ENCODE measurements around the gene DNAJC11.

Gene DNAJC11

GRCh38 chr1:6731905-6732304 is 30.3 kb upstream of the DNAJC11 start:
- Histone ChIP-seq H2BK12ac (ENCODE audit: low read length) (no peak overlapping the region), H3K23ac (ENCODE audit: low read depth, low read length, poor library complexity) (no peak overlapping the region), H3K4me1 (ENCODE audit: control insufficient read depth in 2 of 2, insufficient read depth in 1 of 2, low read depth in 1 of 2, low read length in 2 of 2) (peaks cover 0 to 5% of the 10 kb centered on the region in 2 donors), H3K9me3 (replicated peaks in 1 of 2; ENCODE audit: control insufficient read depth in 2 of 2, insufficient read depth in 1 of 2, low read depth in 1 of 2, low read length in 2 of 2) (no peaks in the 10 kb centered on the region), H3K4ac (ENCODE audit: low read length) (no peak overlapping the region), H2AFZ (ENCODE audit: low read length) (no peak overlapping the region), H3K14ac (ENCODE audit: low read length) (no peak overlapping the region), H3K4me3 (ENCODE audit: low read length in 2 of 2) (no peak overlapping the region), H3K79me1 (ENCODE audit: low read depth, low read length) (no peaks in the 10 kb centered on the region), H2BK120ac (ENCODE audit: low read depth, low read length) (no peak overlapping the region), H3K27me3 (ENCODE audit: control insufficient read depth in 3 of 3, insufficient read depth in 3 of 3, low read depth in 1 of 3, low read length in 3 of 3) (peaks cover 0 to 21% (median 0%) of the 10 kb centered on the region in 3 experiments), H3K9ac (ENCODE audit: low read depth, low read length, poor library complexity) (no peak overlapping the region), H2AK5ac (ENCODE audit: low read depth, low read length) (no peak overlapping the region), H2BK5ac (ENCODE audit: low read length) (no peak overlapping the region), H3K4me2 (ENCODE audit: insufficient read depth, low read length, poor library complexity, severe bottlenecking) (no peak overlapping the region), H2BK15ac (ENCODE audit: low read length) (no peak overlapping the region), H3K18ac (ENCODE audit: low read length) (no peak overlapping the region), H4K8ac (ENCODE audit: low read depth, low read length) (no peak overlapping the region), H3K27ac (replicated peaks; ENCODE audit: low read length) (no peak overlapping the region), H4K91ac (ENCODE audit: low read depth, low read length, poor library complexity) (no peak overlapping the region), H3K36me3 (replicated peaks in 1 of 2; ENCODE audit: control insufficient read depth in 2 of 2, insufficient read depth in 2 of 2, low read length in 2 of 2) (no peaks in the 10 kb centered on the region)
- DNase-seq (ENCODE audit: low spot score) = no peak
- no CpG with 5 or more reads among the region's 3 CpGs for WGBS, 2 donors (ENCODE audit: extremely low coverage in 2 of 2, insufficient read length in 2 of 2, insufficient replicate concordance in 1 of 2)

- H3K4ac ChIP-seq (ENCODE audit: low read length) = no peak overlapping the region
- H3K18ac ChIP-seq (ENCODE audit: low read length) = no peak overlapping the region
- no peak overlapping the region for H3K4me2 ChIP-seq (ENCODE audit: insufficient read depth, low read length, poor library complexity, severe bottlenecking)
- H3K9me3 ChIP-seq (replicated peaks in 1 of 2; ENCODE audit: control insufficient read depth in 2 of 2, insufficient read depth in 1 of 2, low read depth in 1 of 2, low read length in 2 of 2) = no peaks in the 10 kb centered on the region
- H3K14ac ChIP-seq (ENCODE audit: low read length) = no peak overlapping the region
- H2BK120ac ChIP-seq (ENCODE audit: low read depth, low read length) = no peak overlapping the region
- no peak for DNase-seq (ENCODE audit: low spot score)
- H3K79me1 ChIP-seq (ENCODE audit: low read depth, low read length) = no peaks in the 10 kb centered on the region
- no peak overlapping the region for H3K4me3 ChIP-seq (ENCODE audit: low read length in 2 of 2)
- no peak overlapping the region for H4K8ac ChIP-seq (ENCODE audit: low read depth, low read length)
- H3K27me3 ChIP-seq (ENCODE audit: control insufficient read depth in 3 of 3, insufficient read depth in 3 of 3, low read depth in 1 of 3, low read length in 3 of 3) = peaks cover 0 to 21% (median 0%) of the 10 kb centered on the region in 3 experiments
- no peak overlapping the region for H2BK12ac ChIP-seq (ENCODE audit: low read length)
- H2AFZ ChIP-seq (ENCODE audit: low read length) = no peak overlapping the region
- no peak overlapping the region for H2BK15ac ChIP-seq (ENCODE audit: low read length)
- peaks cover 0 to 5% of the 10 kb centered on the region in 2 donors for H3K4me1 ChIP-seq (ENCODE audit: control insufficient read depth in 2 of 2, insufficient read depth in 1 of 2, low read depth in 1 of 2, low read length in 2 of 2)
- no peak overlapping the region for H4K91ac ChIP-seq (ENCODE audit: low read depth, low read length, poor library complexity)
- H2AK5ac ChIP-seq (ENCODE audit: low read depth, low read length) = no peak overlapping the region
- no peaks in the 10 kb centered on the region for H3K36me3 ChIP-seq (replicated peaks in 1 of 2; ENCODE audit: control insufficient read depth in 2 of 2, insufficient read depth in 2 of 2, low read length in 2 of 2)
- no peak overlapping the region for H3K9ac ChIP-seq (ENCODE audit: low read depth, low read length, poor library complexity)
- H3K27ac ChIP-seq (replicated peaks; ENCODE audit: low read length) = no peak overlapping the region
- WGBS, 2 donors (ENCODE audit: extremely low coverage in 2 of 2, insufficient read length in 2 of 2, insufficient replicate concordance in 1 of 2) = no CpG with 5 or more reads among the region's 6 CpGs
- no peak overlapping the region for H3K23ac ChIP-seq (ENCODE audit: low read depth, low read length, poor library complexity)
- H2BK5ac ChIP-seq (ENCODE audit: low read length) = no peak overlapping the region
These were observed 29.3 kb upstream of the DNAJC11 start for GRCh38 chr1:6730880-6731279.

- no peak overlapping the region for H2BK15ac ChIP-seq (ENCODE audit: low read length)
- H3K4me2 ChIP-seq (ENCODE audit: insufficient read depth, low read length, poor library complexity, severe bottlenecking) = no peak overlapping the region
- no peak overlapping the region for H2AFZ ChIP-seq (ENCODE audit: low read length)
- H3K9ac ChIP-seq (ENCODE audit: low read depth, low read length, poor library complexity) = no peak overlapping the region
- H3K79me1 ChIP-seq (ENCODE audit: low read depth, low read length) = no peaks in the 10 kb centered on the region
- H2BK5ac ChIP-seq (ENCODE audit: low read length) = no peak overlapping the region
- H3K4me1 ChIP-seq (ENCODE audit: control insufficient read depth in 2 of 2, insufficient read depth in 1 of 2, low read depth in 1 of 2, low read length in 2 of 2) = peaks cover 0 to 1% of the 10 kb centered on the region in 2 donors
- no peak overlapping the region for H3K18ac ChIP-seq (ENCODE audit: low read length)
- no peaks in the 10 kb centered on the region for H3K36me3 ChIP-seq (replicated peaks in 1 of 2; ENCODE audit: control insufficient read depth in 2 of 2, insufficient read depth in 2 of 2, low read length in 2 of 2)
- H2BK12ac ChIP-seq (ENCODE audit: low read length) = no peak overlapping the region
- peaks cover 0 to 21% (median 0%) of the 10 kb centered on the region in 3 experiments for H3K27me3 ChIP-seq (ENCODE audit: control insufficient read depth in 3 of 3, insufficient read depth in 3 of 3, low read depth in 1 of 3, low read length in 3 of 3)
- H3K23ac ChIP-seq (ENCODE audit: low read depth, low read length, poor library complexity) = no peak overlapping the region
- H3K4me3 ChIP-seq (ENCODE audit: low read length in 2 of 2) = no peak overlapping the region
- no peaks in the 10 kb centered on the region for H3K9me3 ChIP-seq (replicated peaks in 1 of 2; ENCODE audit: control insufficient read depth in 2 of 2, insufficient read depth in 1 of 2, low read depth in 1 of 2, low read length in 2 of 2)
- H3K4ac ChIP-seq (ENCODE audit: low read length) = no peak overlapping the region
- H3K27ac ChIP-seq (replicated peaks; ENCODE audit: low read length) = no peak overlapping the region
- DNase-seq (ENCODE audit: low spot score) = no peak
- H4K8ac ChIP-seq (ENCODE audit: low read depth, low read length) = no peak overlapping the region
- WGBS, 2 donors (ENCODE audit: extremely low coverage in 2 of 2, insufficient read length in 2 of 2, insufficient replicate concordance in 1 of 2) = no CpG with 5 or more reads among the region's 11 CpGs
- H3K14ac ChIP-seq (ENCODE audit: low read length) = no peak overlapping the region
- no peak overlapping the region for H4K91ac ChIP-seq (ENCODE audit: low read depth, low read length, poor library complexity)
- no peak overlapping the region for H2AK5ac ChIP-seq (ENCODE audit: low read depth, low read length)
- no peak overlapping the region for H2BK120ac ChIP-seq (ENCODE audit: low read depth, low read length)
These were observed 28.9 kb upstream of the DNAJC11 start for GRCh38 chr1:6730473-6730872.

GRCh38 chr1:6727535-6727934 is 25.9 kb upstream of the DNAJC11 start:
- Histone ChIP-seq H2BK12ac (ENCODE audit: low read length) (no peak overlapping the region), H3K23ac (ENCODE audit: low read depth, low read length, poor library complexity) (no peak overlapping the region), H2AK5ac (ENCODE audit: low read depth, low read length) (no peak overlapping the region), H4K8ac (ENCODE audit: low read depth, low read length) (no peak overlapping the region), H2AFZ (ENCODE audit: low read length) (no peak overlapping the region), H3K4me3 (ENCODE audit: low read length in 2 of 2) (no peak overlapping the region), H3K14ac (ENCODE audit: low read length) (no peak overlapping the region), H3K79me1 (ENCODE audit: low read depth, low read length) (no peaks in the 10 kb centered on the region), H3K4me1 (ENCODE audit: control insufficient read depth in 2 of 2, insufficient read depth in 1 of 2, low read depth in 1 of 2, low read length in 2 of 2) (no peaks in the 10 kb centered on the region), H3K9me3 (replicated peaks in 1 of 2; ENCODE audit: control insufficient read depth in 2 of 2, insufficient read depth in 1 of 2, low read depth in 1 of 2, low read length in 2 of 2) (no peaks in the 10 kb centered on the region), H2BK120ac (ENCODE audit: low read depth, low read length) (no peak overlapping the region), H3K4me2 (ENCODE audit: insufficient read depth, low read length, poor library complexity, severe bottlenecking) (no peak overlapping the region), H3K27ac (replicated peaks; ENCODE audit: low read length) (no peak overlapping the region), H3K36me3 (replicated peaks in 1 of 2; ENCODE audit: control insufficient read depth in 2 of 2, insufficient read depth in 2 of 2, low read length in 2 of 2) (no peaks in the 10 kb centered on the region), H4K91ac (ENCODE audit: low read depth, low read length, poor library complexity) (no peak overlapping the region), H3K4ac (ENCODE audit: low read length) (no peak overlapping the region), H3K18ac (ENCODE audit: low read length) (no peak overlapping the region), H2BK15ac (ENCODE audit: low read length) (no peak overlapping the region), H3K9ac (ENCODE audit: low read depth, low read length, poor library complexity) (no peak overlapping the region), H2BK5ac (ENCODE audit: low read length) (no peak overlapping the region), H3K27me3 (ENCODE audit: control insufficient read depth in 3 of 3, insufficient read depth in 3 of 3, low read depth in 1 of 3, low read length in 3 of 3) (peaks cover 0 to 21% (median 0%) of the 10 kb centered on the region in 3 experiments)
- DNase-seq (ENCODE audit: low spot score) = peak; percentile 62
- no CpG with 5 or more reads among the region's 6 CpGs for WGBS, 2 donors (ENCODE audit: extremely low coverage in 2 of 2, insufficient read length in 2 of 2, insufficient replicate concordance in 1 of 2)

All from neuronal stem cell (in vitro differentiated cells).